HG02884 (cell line): ENCODE measurements around the gene TRAP1.
A peak's percentile ranks its signal among the peaks of the same experiment; 100 is the strongest.

Experiments used
- ATAC-seq: cut with Tn5 transposase; IDR thresholded peaks from one replicate; pipeline ENCODE4 v1.9.1; 2021; ENCODE audit warnings: mild to moderate bottlenecking, moderate library complexity; ENCODE audit not compliant: unreplicated experiment

TRAP1 gene

GRCh38 chr16:3652373-3653195 lies 64.7 kb downstream of the TRAP1 start:
- ATAC-seq: no peak

GRCh38 chr16:3651461-3652372 lies 65.6 kb downstream of the TRAP1 start:
- ATAC-seq: no peak

DNA sequence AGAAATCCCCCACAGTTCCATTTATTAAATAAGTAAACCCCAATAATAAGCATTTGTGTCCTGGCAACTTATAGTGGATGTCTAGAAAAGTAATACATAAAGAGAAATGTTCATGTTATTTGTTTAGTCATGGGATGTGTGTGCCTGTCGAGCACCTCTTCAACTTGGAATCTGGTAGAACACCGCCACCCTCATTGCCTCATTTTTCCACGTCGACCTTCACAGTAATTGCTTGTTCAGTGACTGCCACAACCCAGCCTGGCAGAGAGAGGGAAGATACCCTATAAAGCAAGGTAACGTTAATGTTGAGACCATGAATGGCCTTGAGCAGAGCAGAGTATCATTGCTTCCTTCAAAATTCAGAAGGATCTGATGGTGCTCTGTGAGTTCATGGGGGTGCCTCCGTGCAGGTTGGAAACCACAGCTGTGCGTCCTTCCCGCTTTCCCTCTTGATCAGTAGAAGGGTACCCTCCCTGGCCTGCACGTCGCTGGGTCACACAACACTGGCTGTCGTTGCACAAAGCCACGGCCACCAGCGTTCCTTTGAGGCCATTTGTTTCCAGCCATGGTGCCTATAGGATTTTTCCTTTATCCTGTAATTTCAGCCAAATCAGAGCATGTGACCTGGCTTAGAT lies 66.6 kb downstream of the TRAP1 start:
- no peak for ATAC-seq

GRCh38 chr16:3646348-3646920 lies 70.9 kb downstream of the TRAP1 start:
- ATAC-seq: no peak

- no peak for ATAC-seq
Observed at GRCh38 chr16:3645504-3646347, 71.6 kb downstream of the TRAP1 start.

- ATAC-seq: no peak
Observed at GRCh38 chr16:3645108-3645503, 72.2 kb downstream of the TRAP1 start.

DNA sequence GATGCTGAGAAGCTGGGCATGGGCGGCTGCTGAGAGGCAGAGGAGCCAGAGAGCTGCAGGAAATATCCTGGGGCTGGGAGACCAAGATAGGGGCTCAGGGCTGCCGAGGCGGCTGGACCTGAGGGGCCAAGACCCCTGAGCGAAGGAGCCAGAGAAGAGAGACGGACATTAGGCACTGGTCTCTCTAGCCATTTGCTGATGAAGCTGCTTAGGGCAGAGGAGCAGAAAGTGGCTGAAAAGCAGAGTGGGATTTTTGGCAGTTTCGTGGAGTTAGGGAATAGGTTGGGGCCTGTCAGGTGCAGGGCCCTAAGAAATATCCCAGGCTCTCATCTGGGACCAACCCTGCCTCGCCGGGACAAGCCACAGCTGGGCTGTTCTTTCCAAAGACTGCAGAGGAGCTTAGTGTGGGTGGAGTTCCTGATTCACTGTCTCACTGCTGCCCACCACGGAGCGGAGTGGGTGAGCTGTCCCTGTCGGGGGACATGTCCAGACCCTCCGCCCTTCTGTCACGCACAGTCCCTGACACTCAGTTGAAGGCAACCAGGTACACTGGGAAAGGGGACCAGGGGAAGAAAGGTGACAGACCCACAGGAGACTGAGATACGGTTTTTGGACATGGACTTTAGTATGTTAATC lies 74.1 kb downstream of the TRAP1 start:
- ATAC-seq: no peak

DNA sequence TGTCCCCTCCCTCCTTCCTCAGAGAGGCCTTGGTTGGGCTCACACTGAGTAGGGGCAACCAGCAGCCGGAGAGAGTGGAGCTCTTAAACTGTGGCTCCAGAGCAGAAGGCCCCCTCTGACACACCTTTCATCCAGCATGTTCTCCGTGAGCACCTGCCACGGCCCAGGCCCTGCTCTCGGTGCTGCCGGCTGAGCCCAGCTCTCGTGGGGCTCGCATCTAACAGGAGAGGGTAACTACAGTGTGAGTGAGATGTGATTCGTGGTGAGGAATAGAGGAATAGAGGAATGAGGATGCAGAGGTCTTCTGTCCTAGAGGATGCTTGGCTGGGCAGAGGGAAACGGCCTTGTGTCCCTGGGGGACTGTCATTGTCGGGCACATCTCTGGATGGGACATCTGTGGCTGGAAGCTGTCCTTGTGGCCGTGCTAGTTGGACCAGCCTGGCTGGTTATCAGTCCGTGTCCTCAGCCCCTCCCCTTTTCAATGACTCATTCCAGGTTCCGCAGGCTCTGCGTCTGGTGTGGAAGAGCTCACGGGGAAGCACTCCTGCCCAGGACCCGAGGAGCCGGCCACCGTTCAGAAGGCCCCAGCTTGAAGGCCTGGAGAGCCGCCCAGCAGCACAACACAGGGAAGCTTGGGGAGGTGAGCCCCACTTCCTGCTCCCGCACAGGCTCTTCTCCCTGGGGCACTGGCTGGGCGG lies 74.8 kb downstream of the TRAP1 start:
- no peak for ATAC-seq

DNA sequence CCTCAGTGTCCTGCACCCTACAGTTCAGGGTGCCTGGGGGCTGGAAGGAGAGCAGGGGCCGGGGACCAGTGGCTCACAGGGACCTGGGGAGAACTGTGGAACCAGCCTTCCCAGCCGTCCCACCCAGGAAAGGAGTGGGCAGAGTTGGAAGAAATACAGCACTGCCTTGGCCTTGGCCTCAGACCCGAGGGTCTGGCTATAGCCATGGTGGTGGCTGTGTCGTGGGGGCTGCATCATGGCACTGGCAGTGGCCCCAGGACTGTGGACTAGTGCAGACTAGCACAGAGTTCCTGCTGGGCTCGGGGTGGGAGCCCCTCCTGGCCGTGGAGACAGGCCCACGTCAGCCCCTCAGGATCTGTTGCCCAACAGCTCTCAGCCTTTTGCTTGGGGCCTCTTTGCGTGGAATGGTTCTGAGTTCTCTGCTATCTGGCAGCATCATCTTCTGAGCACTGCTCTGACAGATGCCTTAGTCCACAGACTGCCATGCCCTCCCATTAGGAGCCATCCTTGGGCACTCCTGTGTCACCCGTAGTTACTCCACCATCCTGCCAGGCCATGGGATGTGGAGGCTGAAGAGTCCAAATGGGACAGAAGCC lies 75.4 kb downstream of the TRAP1 start:
- no peak for ATAC-seq

DNA sequence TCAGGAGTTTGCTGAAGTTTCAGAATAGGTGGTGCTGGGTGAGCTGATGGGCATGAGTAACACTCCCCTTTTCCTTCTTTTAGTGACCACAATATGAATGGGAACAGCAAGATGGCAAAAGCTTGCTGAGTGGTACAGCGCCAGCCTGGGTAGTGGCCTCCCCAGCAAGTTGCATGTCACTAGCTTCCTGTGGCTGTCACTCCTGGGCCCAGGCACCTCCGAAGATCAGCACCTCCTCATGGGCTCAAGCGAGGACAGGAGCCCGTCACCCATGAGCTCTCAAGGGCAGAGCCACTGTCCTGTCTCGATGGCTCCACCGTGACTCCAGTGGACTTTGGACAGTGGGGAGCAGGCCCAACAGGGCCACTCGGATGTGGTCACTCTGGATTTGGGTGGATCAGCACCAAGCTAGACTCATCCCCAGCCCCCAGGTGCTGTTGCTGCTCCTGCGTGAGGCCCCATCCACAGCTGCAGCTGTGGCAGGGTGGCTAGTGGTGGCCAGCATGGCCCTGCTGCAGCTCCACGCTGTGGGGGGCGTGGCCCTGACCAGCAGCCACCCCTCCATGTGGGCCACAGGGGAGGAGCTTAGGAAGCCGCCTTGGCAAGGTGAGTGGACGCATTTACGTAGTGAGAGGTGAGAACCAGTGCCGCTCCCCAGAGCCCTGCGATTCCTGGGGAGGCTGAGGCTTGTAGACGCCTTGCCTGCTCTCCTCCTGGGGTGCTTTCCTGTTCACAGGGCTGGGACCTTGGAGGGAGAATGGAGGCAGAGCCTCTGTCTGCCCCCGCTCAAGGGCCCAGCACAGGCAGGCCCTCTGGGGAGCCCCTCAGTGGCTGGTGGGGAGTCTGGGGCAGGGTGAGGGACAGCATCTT lies 76.5 kb downstream of the TRAP1 start:
- ATAC-seq: no peak

- no peak for ATAC-seq
Observed at GRCh38 chr16:3640207-3640606, 77.1 kb downstream of the TRAP1 start.

- ATAC-seq: no peak
Observed at GRCh38 chr16:3638916-3639644, 78.2 kb downstream of the TRAP1 start.

- no peak for ATAC-seq
Observed at GRCh38 chr16:3637371-3637923, 79.9 kb downstream of the TRAP1 start.

GRCh38 chr16:3625911-3626732 lies 91.2 kb downstream of the TRAP1 start:
- ATAC-seq: peak; percentile 48

DNA sequence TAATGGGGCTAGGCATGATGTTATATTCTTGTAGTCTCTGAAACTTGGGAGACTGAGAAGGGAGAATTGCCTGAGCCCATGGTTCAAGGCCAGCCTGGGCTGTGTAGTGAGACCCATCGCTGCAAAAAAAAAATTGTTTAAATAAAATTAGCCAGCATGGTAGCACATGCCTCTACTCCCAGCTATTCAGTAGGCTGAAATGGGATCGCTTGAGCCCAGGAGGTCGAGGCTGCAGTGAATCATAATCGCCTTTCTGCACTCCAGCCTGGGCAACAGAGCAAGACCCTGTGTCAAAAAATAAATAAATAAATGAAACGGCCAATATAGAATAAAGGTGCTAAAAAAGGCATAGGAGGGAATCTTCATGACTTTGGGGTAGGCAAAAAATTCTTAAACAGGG lies 92.0 kb downstream of the TRAP1 start:
- no peak for ATAC-seq

GRCh38 chr16:3623642-3624041 lies 93.7 kb downstream of the TRAP1 start:
- no peak for ATAC-seq
